Body of pancreas (tissue), 4 donors: ENCODE results near the gene ITPR2.

Experiments
- CTCF ChIP-seq, 7 experiments: fragments of 450-650 bp in 4 of 7; fragments of 200-600 bp in 3 of 7; sonication (generic) in 3 of 7; IDR thresholded peaks; one replicate each; pipeline ENCODE4 v1.5.1; 2016 to 2019; ENCODE audit warnings: antibody characterized with exemption in 7 of 7
- POLR2A ChIP-seq, 3 donors: fragments of 450-650 bp; IDR thresholded peaks; one replicate each; pipeline ENCODE4 v1.6.1; 2016; ENCODE audit warnings: antibody characterized with exemption in 3 of 3, mild to moderate bottlenecking in 2 of 3

GRCh38 chr12:26741584-26742227 is 91.3 kb downstream of the ITPR2 start:
- TF ChIP-seq CTCF (IDR thresholded peaks at IDR 0.05) (no peak), POLR2A (IDR thresholded peaks at IDR 0.05) (no peak)
